ENCODE results near the gene ARHGAP45.
"Not testable (repeated sequence)": the region's sequence is repeated elsewhere in the genome, so short reads cannot be mapped to it uniquely, and the experiment has no call there.

The ARHGAP45 gene

GRCh38 chr19:1121395-1121794, 54.4 kb downstream of the ARHGAP45 start:
- DNase-seq = no peak

GRCh38 chr19:1122021-1122971, 55.3 kb downstream of the ARHGAP45 start:
- no peak for DNase-seq

- DNase-seq = no peak
Observed at GRCh38 chr19:1122972-1123363, 56.0 kb downstream of the ARHGAP45 start.

GRCh38 chr19:1123381-1123780, 56.4 kb downstream of the ARHGAP45 start:
- DNase-seq = no peak

GRCh38 chr19:1123885-1124677, 57.1 kb downstream of the ARHGAP45 start:
- no peak for DNase-seq

- no peak for DNase-seq
Observed at GRCh38 chr19:1125601-1126467, 58.9 kb downstream of the ARHGAP45 start.

- DNase-seq = no peak
Observed at GRCh38 chr19:1126984-1127760, 60.2 kb downstream of the ARHGAP45 start.

- DNase-seq = no peak
Observed at GRCh38 chr19:1128106-1128505, 61.1 kb downstream of the ARHGAP45 start.

GRCh38 chr19:1129084-1129483, 62.1 kb downstream of the ARHGAP45 start:
- not testable (repeated sequence) for DNase-seq

GRCh38 chr19:1129535-1129934, 62.6 kb downstream of the ARHGAP45 start:
- no peak for DNase-seq

- DNase-seq = no peak
Observed at GRCh38 chr19:1130771-1131717, 64.1 kb downstream of the ARHGAP45 start.

- peak in 1 of 2 donors; percentile 37 for DNase-seq
Observed at GRCh38 chr19:1131718-1132551, 65.0 kb downstream of the ARHGAP45 start.

- DNase-seq = no peak
Observed at GRCh38 chr19:1132552-1133383, 65.8 kb downstream of the ARHGAP45 start.

- no peak for DNase-seq
Observed at GRCh38 chr19:1133471-1133929, 66.5 kb downstream of the ARHGAP45 start.

- no peak for DNase-seq
Observed at GRCh38 chr19:1134431-1134830, 67.5 kb downstream of the ARHGAP45 start.

GRCh38 chr19:1135454-1135853, 68.5 kb downstream of the ARHGAP45 start:
- no peak for DNase-seq

- DNase-seq = no peak
Observed at GRCh38 chr19:1136201-1136600, 69.2 kb downstream of the ARHGAP45 start.

Measured in hippocampal formation (tissue), 2 donors.